Lower lobe of right lung (tissue), 2 donors: Measurements from ENCODE around the gene ZNF469. TPM values are rescaled to one million over a fixed set of nuclear protein-coding genes. Genes with fewer than 3 reads are reported as not detected.

Source experiments
- ATAC-seq, 2 donors: fragments of 200-7000 bp; cut with Tn5 transposase; one replicate each; pipeline ENCODE4 v1.9.1; 2020 to 2022; ENCODE audit warnings: mild to moderate bottlenecking in 2 of 2, moderate library complexity in 2 of 2
- DNase-seq: peaks from one replicate; pipeline ENCODE4 v3.0.0-alpha.2; 2020
- H3K27ac ChIP-seq: fragments of 200-600 bp; one replicate; pipeline ENCODE4 v1.8.0; 2022
- H3K27me3 ChIP-seq: fragments of 200-600 bp; one replicate; pipeline ENCODE4 v1.8.0; 2022; ENCODE audit warnings: low read depth
- H3K36me3 ChIP-seq: fragments of 200-600 bp; one replicate; pipeline ENCODE4 v1.8.0; 2022; ENCODE audit warnings: mild to moderate bottlenecking
- H3K4me1 ChIP-seq: fragments of 200-600 bp; one replicate; pipeline ENCODE4 v1.8.0; 2022
- H3K4me3 ChIP-seq: fragments of 200-600 bp; one replicate; pipeline ENCODE4 v1.8.0; 2022; ENCODE audit warnings: mild to moderate bottlenecking
- H3K9me3 ChIP-seq: fragments of 200-600 bp; one replicate; pipeline ENCODE4 v1.8.0; 2022
- CTCF ChIP-seq: fragments of 200-600 bp; IDR thresholded peaks from one replicate; pipeline ENCODE4 v1.8.0; 2022; ENCODE audit warnings: antibody characterized with exemption, mild to moderate bottlenecking
- intact Hi-C: fragments of 100-400 bp; cut with DNase I; formaldehyde crosslinking; loops from one replicate; pipeline ENCODE4 v1.11.0; 2022
- total RNA-seq: library from RNA; stranded (reverse); fragmentation: NEBNext Ultra II Directional; extraction: Animal tissue kit (Norgen Biotek cat#: 25700); gene quantifications from one replicate; pipeline ENCODE4 v1.2.1, GENCODE V29; 2021
- donor health status: DM: no; HTN: yes; CAD: no; lungs with severe emphysema.

Gene ZNF469
- total RNA-seq, 1 donor from 2014 or later: 2.0 TPM

DNA sequence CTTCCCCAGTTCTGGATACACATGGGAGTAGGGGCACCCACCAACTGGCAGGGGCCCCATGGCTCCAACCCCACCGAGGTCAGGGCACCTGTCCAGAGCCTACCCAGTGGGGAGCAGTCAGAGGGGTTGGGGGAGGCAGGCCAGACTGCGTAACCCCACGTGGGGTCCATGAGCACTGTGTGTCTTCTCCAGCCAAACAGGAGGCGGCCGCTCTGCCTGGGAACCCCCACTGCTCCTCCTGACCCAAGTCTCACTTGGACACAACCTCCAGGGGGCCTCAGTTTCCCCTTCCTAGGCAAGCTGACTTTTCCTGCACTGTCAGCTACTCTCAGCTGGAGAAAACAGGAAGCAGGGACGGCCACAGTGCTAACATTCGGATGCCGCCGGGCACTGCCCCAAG, 7.5 kb downstream of the ZNF469 start:
- no peak for ATAC-seq
- Histone ChIP-seq H3K27ac (no peak overlapping the region), H3K36me3 (no peaks in the 10 kb centered on the region), H3K4me1 (peaks cover 4% of the 10 kb centered on the region), H3K4me3 (no peak overlapping the region), H3K9me3 (no peaks in the 10 kb centered on the region), H3K27me3 (peaks cover 13% of the 10 kb centered on the region)
- intact Hi-C loops: no loop called here
- no peak for DNase-seq
- TF ChIP-seq CTCF: no peak

DNA sequence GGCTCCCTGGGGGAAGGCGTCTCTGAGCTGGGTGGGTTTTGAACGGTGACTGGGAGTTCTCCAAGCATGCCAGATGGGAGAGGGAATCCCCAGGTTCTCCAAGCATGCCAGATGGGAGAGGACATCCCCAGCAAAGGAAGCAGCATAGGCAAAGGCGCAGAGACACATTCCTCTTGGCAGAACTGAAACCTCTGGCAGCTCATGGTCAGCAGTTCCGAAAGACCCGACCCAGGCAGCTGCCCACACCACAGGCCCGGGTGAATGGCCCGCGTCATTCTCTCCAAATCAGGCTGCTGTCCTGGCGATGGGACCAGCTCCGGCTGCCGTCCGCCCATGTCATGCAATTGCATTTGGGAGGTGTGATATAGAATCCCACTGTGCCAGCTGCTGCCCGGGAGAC, 8.0 kb downstream of the ZNF469 start:
- intact Hi-C loops: no loop called here
- no peaks in the 10 kb centered on the region for H3K36me3 ChIP-seq
- H3K4me1 ChIP-seq: peaks cover 4% of the 10 kb centered on the region
- H3K27ac ChIP-seq: no peak overlapping the region
- no peak overlapping the region for H3K4me3 ChIP-seq
- no peak for TF ChIP-seq CTCF
- DNase-seq (no peak), ATAC-seq (no peak)
- no peaks in the 10 kb centered on the region for H3K9me3 ChIP-seq
- H3K27me3 ChIP-seq: peaks cover 13% of the 10 kb centered on the region

DNA sequence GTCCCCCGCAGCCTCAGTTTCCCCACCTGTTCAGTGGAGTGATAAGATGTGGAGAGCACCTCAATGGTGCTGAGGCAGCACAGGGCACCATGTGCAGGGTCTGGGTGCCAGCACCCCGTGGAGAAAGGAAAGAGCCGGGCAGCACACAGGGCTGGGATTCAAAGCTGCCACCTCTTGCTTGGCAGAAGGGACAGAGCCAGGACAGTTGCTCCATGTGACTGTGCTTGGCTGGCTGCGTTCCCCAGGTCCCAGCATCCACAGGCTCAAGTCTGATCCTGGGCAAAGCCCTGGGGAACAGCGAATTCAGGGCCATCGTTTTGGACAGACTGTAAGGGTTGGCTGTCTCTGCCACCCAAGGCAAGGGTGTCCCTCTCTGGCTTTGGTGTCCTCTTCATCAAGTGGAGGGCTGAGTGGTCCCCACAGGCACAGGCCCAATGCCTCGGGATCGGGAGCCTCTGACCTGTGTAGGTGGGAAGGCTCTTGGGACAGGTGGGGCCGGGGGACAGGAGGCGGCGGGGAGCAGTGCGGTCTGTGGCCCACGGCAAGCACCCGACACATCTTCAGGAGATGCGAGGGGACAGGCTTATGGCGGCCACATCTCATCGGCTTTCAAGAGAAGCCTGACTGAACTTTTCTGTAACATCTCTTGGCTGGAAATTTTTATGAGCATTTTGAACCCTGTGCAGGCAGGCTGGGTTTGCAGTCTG, 8.5 kb downstream of the ZNF469 start:
- TF ChIP-seq CTCF: no peak
- no peaks in the 10 kb centered on the region for H3K9me3 ChIP-seq
- intact Hi-C loops: no loop called here
- no peak for ATAC-seq
- no peak for DNase-seq
- no peaks in the 10 kb centered on the region for H3K36me3 ChIP-seq
- H3K4me1 ChIP-seq: peaks cover 4% of the 10 kb centered on the region
- peaks cover 13% of the 10 kb centered on the region for H3K27me3 ChIP-seq
- no peak overlapping the region for H3K4me3 ChIP-seq
- H3K27ac ChIP-seq: no peak overlapping the region

DNA sequence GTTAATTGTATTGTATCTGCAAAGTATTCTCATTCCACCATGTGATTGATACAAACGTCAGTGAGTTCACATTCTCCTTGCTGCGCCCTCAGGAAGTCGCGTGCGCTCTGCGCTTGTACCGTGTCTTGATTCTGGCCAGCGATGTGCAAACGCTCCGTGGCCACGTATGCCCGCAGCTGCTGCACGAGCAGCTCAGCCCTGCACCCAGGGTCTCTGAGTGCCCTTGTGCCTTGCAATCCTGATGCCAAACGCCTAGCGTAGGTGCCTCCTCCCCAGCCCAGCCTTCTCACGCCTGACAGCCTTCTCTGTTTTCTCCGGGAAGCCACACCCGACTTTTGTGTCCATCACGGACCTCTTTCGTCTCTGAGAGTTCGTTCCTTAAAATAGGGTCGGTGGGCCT, 9.4 kb downstream of the ZNF469 start:
- intact Hi-C loops: no loop called here
- H3K4me1 ChIP-seq: peaks cover 3% of the 10 kb centered on the region
- H3K36me3 ChIP-seq: no peaks in the 10 kb centered on the region
- H3K4me3 ChIP-seq: no peak overlapping the region
- TF ChIP-seq CTCF: no peak
- H3K27me3 ChIP-seq: peaks cover 10% of the 10 kb centered on the region
- no peaks in the 10 kb centered on the region for H3K9me3 ChIP-seq
- no peak overlapping the region for H3K27ac ChIP-seq
- ATAC-seq: no peak
- no peak for DNase-seq

GRCh38 chr16:88392616-88393015, 9.9 kb downstream of the ZNF469 start:
- H3K27ac ChIP-seq: no peak overlapping the region
- ATAC-seq (no peak), DNase-seq (no peak)
- no peaks in the 10 kb centered on the region for H3K4me1 ChIP-seq
- H3K36me3 ChIP-seq: no peaks in the 10 kb centered on the region
- H3K27me3 ChIP-seq: peaks cover 6% of the 10 kb centered on the region
- H3K9me3 ChIP-seq: no peaks in the 10 kb centered on the region
- no peak overlapping the region for H3K4me3 ChIP-seq
- intact Hi-C loops: no loop called here
- TF ChIP-seq CTCF: no peak
